ENCODE data around the gene PIP5K1A. TPM values are rescaled to one million over a fixed set of nuclear protein-coding genes. Genes with fewer than 3 reads are reported as not detected.

The PIP5K1A gene
- total and polyA plus RNA-seq, 2 of the 8 experiments (the other 6 are each of a cell fraction or from before 2014, with no cell fraction given) = 87.5 to 105 TPM

DNA sequence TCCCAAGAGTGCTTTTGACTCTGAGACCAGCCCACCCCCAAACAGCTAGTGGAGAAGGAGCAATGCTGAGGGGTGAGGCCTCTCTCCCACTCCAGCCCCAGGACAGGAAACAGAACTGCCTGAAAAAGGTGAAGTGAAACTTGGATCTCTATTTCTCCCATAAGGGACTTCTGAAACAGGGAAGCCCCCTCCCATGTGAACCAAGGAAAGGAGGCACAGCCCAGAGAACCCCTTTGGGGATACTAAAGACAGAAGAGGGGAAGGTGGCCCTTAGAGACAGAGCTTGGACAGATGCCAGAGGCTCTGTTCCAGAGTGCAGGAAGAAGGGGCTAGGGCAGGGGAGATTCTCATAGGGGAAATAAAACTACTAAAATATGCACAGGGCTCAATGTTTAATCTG lies 39.0 kb upstream of the PIP5K1A start:
- Histone ChIP-seq H4K8ac (ENCODE audit: extremely low read depth, insufficient read depth, low read length) (no peak overlapping the region), H3K79me1 (ENCODE audit: low read depth, low read length) (no peaks in the 10 kb centered on the region), H3K23ac (ENCODE audit: insufficient read length) (no peak overlapping the region), H3K36me3 (ENCODE audit: control insufficient read depth in 2 of 4, insufficient read depth in 4 of 4, low read length in 3 of 4) (peaks cover 0 to 18% (median 6%) of the 10 kb centered on the region in 4 experiments; a peak in 4 of 8 replicates), H3K9ac (replicated peaks in 1 of 4; ENCODE audit: extremely low read depth in 1 of 4, low read depth in 3 of 4, low read length in 3 of 4) (no peak overlapping the region), H3K56ac (replicated peaks; ENCODE audit: insufficient read length, low read depth, low read length) (no peak overlapping the region), H3K4me2 (ENCODE audit: insufficient read depth in 1 of 2, low read depth in 2 of 2, low read length in 2 of 2) (no peak overlapping the region), H3K27me3 (replicated peaks in 1 of 4; ENCODE audit: control insufficient read depth in 3 of 4, extremely low read depth in 1 of 4, insufficient read depth in 3 of 4, low read length in 3 of 4) (no peaks in the 10 kb centered on the region), H4K5ac (ENCODE audit: insufficient read length, low read depth, low read length) (no peak overlapping the region), H3K4me3 (ENCODE audit: extremely low read depth in 1 of 4, insufficient read depth in 2 of 4, low read depth in 3 of 4, low read length in 4 of 4) (no peak overlapping the region), H2BK15ac (ENCODE audit: low read length) (no peak overlapping the region), H3K4ac (replicated peaks; ENCODE audit: insufficient read length, low read depth, low read length) (no peak overlapping the region), H2BK120ac (replicated peaks; ENCODE audit: low read depth, low read length) (no peak overlapping the region), H3K23me2 (ENCODE audit: low read depth, low read length) (no peaks in the 10 kb centered on the region), H3K27ac (ENCODE audit: low read depth, low read length) (no peak overlapping the region), H2BK12ac (ENCODE audit: low read depth, low read length) (no peak overlapping the region), H3K4me1 (replicated peaks in 1 of 4; ENCODE audit: control insufficient read depth in 3 of 4, insufficient read depth in 4 of 4, low read length in 3 of 4) (no peaks in the 10 kb centered on the region; a peak in 1 of 7 replicates), H4K20me1 (replicated peaks in 1 of 2; ENCODE audit: control insufficient read depth in 1 of 2, insufficient read depth in 2 of 2, low read length in 2 of 2) (no peaks in the 10 kb centered on the region), H4K91ac (replicated peaks; ENCODE audit: insufficient read length, low read length) (no peak overlapping the region), H3K9me3 (ENCODE audit: insufficient read depth in 2 of 2, low read depth in 1 of 2, low read length in 1 of 2) (no peaks in the 10 kb centered on the region), H2BK5ac (ENCODE audit: low read depth, low read length) (no peak overlapping the region), H2AK5ac (ENCODE audit: low read depth, low read length) (no peak overlapping the region), H2AFZ (ENCODE audit: low read length) (no peak overlapping the region), H3K79me2 (ENCODE audit: control insufficient read depth in 1 of 2, insufficient read depth in 2 of 2, low read length in 2 of 2) (no peaks in the 10 kb centered on the region), H3K18ac (ENCODE audit: extremely low read depth, low read length) (no peak overlapping the region), H2BK20ac (ENCODE audit: low read length) (no peak overlapping the region), H3K14ac (ENCODE audit: insufficient read length) (no peak overlapping the region)
- no peak for DNase-seq (ENCODE audit: low read depth in 1 of 2, low spot score in 2 of 2)
- FAIRE-seq = no peak
- TF ChIP-seq CHD1 (IDR thresholded peaks at IDR 0.05; ENCODE audit: low read depth, low read length) (no peak), GTF2F1 (IDR thresholded peaks at IDR 0.05; ENCODE audit: borderline replicate concordance, low read depth, low read length) (no peak), KDM4A (IDR thresholded peaks at IDR 0.05; ENCODE audit: low read depth, low read length, severe bottlenecking) (no peak), KDM1A (IDR thresholded peaks at IDR 0.05; ENCODE audit: borderline replicate concordance, low read length) (no peak), TAF7 (optimal IDR thresholded peaks at IDR 0.05; ENCODE audit: borderline replicate concordance, low read depth, low read length) (no peak), ASH2L (IDR thresholded peaks at IDR 0.05; ENCODE audit: low read length) (no peak), CEBPB (IDR thresholded peaks at IDR 0.05; ENCODE audit: low read depth, low read length) (no peak), SP2 (IDR thresholded peaks at IDR 0.05; ENCODE audit: low read length) (no peak), SIN3A (conservative IDR thresholded peaks at IDR 0.05 in 1 of 2, IDR thresholded peaks at IDR 0.05 in 1 of 2; ENCODE audit: low read depth in 1 of 2, low read length in 2 of 2) (no peak), JUN (IDR thresholded peaks at IDR 0.05; ENCODE audit: low read depth, low read length) (no peak)
- TF ChIP-seq, protein P1, sequence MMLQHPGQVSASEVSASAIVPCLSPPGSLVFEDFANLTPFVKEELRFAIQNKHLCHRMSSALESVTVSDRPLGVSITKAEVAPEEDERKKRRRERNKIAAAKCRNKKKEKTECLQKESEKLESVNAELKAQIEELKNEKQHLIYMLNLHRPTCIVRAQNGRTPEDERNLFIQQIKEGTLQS (IDR thresholded peaks at IDR 0.05; ENCODE audit: insufficient read depth, low read depth, low read length) = no peak
- POLR2A ChIA-PET (ENCODE audit: partially characterized antibody) = interaction anchor here (1.3 kb wide), 1 partner anchor 10 kb away, joined by 5 read pairs; no protein-coding TSS in a partner anchor
- CTCF ChIA-PET (ENCODE audit: partially characterized antibody) = interaction anchor here (0.8 to 11.8 kb wide), 7 partner anchors 11 to 134 kb away, joined by 3 to 285 read pairs (median 9); no protein-coding TSS in a partner anchor

All from H1 (cell line).